ENCODE measurements around the gene TMEM116.

GRCh38 chr12:112018571-112019237 is 5.7 kb upstream of the TMEM116 start:
- TF ChIP-seq, protein P1, sequence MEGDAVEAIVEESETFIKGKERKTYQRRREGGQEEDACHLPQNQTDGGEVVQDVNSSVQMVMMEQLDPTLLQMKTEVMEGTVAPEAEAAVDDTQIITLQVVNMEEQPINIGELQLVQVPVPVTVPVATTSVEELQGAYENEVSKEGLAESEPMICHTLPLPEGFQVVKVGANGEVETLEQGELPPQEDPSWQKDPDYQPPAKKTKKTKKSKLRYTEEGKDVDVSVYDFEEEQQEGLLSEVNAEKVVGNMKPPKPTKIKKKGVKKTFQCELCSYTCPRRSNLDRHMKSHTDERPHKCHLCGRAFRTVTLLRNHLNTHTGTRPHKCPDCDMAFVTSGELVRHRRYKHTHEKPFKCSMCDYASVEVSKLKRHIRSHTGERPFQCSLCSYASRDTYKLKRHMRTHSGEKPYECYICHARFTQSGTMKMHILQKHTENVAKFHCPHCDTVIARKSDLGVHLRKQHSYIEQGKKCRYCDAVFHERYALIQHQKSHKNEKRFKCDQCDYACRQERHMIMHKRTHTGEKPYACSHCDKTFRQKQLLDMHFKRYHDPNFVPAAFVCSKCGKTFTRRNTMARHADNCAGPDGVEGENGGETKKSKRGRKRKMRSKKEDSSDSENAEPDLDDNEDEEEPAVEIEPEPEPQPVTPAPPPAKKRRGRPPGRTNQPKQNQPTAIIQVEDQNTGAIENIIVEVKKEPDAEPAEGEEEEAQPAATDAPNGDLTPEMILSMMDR (IDR thresholded peaks at IDR 0.05): no peak
- no peak for TF ChIP-seq POLR2A (IDR thresholded peaks at IDR 0.05)
